Neural progenitor cell (in vitro differentiated cells): ENCODE results near the gene SHROOM2.

Experiments
- CTCF ChIP-seq: fragments of 200-600 bp; sonication (generic); IDR thresholded peaks from 2 replicates; pipeline ENCODE4 v1.5.1; 2017; ENCODE audit warnings: antibody characterized with exemption, mild to moderate bottlenecking
- EZH2 ChIP-seq: fragments of 200-600 bp; sonication (generic); IDR thresholded peaks from 2 replicates; pipeline ENCODE4 v1.6.1; 2017; ENCODE audit warnings: antibody characterized with exemption, mild to moderate bottlenecking, moderate library complexity
- EZH2phosphoT487 ChIP-seq: fragments of 200-600 bp; sonication (generic); IDR thresholded peaks from 2 replicates; pipeline ENCODE4 v1.6.1; 2017; ENCODE audit warnings: antibody characterized with exemption

DNA sequence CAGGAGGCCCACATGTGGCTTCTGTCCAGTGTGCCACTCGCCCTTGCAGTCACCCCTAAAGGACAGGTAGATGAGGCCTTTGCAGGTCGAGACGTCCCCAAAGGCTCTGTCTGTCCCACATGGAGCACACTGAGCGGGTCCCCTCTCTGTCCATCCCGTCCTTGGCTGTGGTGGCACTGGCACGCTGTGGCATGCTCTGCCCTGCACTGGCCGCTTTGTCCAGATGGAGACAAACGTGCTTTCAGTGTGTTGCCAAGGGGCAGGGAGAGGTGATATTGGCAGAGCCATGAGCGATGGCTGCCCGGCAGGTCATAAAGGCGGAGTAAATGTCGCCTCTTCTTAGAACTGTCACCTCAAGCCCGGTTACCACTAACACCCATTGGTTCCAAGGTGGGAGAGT is 94.0 kb downstream of the SHROOM2 start:
- TF ChIP-seq CTCF: no peak
- TF ChIP-seq EZH2: no peak
- TF ChIP-seq EZH2phosphoT487: no peak
